ENCODE data around the gene ULBP2.
"Not testable (repeated sequence)": the region's sequence is repeated elsewhere in the genome, so short reads cannot be mapped to it uniquely, and the experiment has no call there.

ULBP2 gene

DNA sequence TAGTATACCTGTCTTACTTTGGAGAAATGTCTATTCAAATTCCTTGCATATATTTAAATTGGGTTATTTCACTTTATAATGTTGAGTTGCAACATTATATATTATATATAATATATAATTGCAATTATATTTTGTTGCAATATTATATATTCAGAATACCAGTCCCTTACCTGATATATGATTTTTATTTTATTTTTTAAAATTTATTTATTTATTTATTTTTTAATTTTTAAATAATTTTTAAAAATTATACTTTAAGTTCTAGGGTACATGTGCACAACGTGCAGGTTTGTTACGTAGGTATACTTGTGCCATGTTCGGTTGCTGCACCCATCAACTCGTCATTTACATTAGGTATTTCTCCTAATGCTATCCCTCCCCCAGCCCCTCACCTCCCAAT is 14.8 kb upstream of the ULBP2 start:
- not testable (repeated sequence) for DNase-seq

DNA sequence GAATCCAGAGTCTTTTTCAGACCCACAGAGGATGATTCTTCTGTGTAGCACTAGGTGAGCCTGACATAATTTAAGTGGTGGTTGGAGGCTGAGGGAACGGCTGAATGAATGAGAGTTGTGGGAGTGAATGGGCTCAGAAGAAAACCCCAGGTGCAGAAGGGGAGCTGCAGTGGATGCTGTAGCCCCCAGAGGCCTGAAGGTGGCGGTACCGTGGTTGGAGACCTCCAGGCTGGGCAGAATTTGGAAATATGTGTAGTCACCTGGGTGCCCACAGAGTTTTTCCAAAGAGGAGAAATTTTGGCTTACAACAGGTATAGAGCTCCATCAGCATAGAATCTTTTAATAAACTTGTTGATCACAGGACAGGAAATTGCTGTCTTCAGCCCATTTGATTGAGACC is 12.4 kb upstream of the ULBP2 start:
- no peak for DNase-seq

DNA sequence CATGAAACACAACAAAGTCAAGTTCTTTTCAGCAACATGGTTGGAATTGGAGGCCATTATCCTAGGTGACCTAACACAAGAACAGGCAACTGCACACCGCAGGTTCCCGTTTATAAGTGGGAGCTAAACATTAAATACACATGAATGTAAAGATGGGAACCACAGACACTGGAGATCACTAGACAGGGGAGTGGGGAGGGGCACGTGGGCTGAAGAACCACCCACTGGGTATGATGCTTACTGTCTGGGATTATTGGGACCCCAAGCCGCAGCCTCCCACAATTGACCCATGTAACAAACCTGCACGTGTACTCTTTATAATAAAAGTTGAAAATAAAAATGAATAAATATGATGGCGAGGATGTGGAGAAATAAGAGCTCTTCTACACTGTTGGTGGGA is 10.3 kb upstream of the ULBP2 start:
- no peak for DNase-seq

DNA sequence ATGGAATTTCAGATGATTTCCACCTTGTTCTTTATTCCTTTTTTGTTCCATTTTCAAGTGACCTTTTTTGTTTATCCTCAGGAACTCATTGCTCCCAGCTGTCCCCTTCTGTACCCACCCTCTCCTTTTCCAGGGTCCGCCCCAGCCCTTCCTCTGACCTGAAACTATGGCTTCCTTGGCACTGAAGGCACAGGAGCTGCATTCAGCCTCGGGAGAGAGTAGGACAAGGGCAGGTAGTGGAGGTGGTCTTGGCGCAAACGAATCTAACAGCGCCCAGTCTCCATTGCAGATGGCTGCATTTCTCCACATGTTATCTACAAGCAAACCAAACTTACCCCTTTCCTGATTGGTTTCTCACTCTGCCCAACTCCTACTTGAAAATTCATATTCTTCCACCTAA is 8.8 kb upstream of the ULBP2 start:
- no peak for DNase-seq

DNA sequence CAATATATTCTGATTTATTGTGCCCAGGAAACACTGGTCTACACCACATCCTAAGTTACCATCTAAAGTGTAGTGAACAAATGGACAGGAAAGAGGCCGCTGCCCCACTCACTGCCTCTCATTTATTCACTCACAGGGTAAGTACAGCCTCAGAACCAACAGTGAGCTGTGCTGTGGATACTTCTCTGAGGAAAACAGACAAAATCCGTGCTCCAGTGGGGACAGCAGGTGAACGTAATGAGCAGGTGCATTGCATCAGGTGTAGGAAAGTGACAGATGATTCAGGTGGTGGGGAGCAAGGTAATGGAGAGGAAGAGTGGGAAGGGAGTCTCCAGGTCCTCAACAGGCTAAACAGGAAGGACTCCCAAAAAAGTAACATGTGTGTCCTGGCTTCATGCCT is 8.4 kb upstream of the ULBP2 start:
- DNase-seq, result no peak

DNA sequence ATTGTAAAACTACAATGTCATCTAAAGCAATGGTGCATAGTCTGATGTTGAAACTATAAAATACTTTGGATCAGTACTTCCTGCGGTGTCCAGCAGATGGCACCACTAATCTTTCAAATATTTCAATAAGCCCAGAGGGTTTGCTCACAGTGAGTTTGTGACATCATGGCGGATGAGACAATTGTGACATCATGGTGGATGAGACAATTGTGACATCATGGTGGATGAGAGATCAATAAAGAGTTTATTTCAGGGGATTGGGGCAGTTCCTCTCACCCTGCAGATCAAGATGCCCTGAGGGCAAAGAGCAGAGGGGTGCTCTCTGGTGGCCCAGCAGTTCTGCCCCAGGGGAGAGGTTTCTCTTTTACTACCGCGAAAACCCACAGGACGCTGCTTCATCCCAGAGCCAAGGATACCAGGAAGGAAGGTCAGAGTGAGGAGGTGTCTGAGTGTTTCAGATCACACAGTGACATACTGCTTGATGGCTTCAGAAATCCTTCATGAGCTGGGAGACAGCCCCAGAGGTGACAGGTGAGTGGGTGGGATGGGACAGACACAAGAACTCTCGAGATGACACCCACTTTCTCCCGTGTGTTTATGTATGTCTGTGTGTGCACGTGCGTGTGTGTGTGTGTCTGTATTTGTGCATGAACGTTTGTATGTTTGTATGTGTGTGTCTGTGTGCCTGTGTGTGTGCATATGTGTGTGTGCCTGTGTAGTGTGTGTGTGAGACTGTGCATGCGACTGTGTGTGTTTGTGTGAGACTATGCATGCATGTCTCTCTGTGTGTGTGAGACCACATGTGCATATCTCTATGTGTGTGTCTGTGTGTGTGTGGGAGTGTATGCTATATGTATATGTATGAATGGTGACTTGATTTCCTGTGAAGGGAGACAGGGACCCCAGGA is 7.3 kb upstream of the ULBP2 start:
- peak; percentile 83 for DNase-seq

DNA sequence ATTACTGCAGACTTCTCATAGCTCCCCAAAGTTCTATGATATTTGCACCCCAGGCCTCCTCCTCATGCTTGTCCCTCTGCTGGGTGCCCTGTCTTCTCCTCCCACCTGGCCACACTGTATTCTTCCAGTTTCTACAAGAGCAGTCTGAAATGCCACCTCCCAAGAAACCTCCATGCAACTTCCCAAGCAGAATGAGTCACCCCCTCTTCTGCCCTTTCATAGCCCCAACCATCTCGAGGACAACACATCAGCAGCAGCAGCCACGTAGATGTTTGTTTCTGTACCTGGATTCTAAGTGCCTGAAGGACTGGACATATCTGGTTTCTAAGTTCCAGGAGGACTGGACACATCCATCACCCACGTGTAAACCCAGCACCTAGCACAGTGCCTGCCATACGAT is 6.6 kb upstream of the ULBP2 start:
- no peak for DNase-seq

DNA sequence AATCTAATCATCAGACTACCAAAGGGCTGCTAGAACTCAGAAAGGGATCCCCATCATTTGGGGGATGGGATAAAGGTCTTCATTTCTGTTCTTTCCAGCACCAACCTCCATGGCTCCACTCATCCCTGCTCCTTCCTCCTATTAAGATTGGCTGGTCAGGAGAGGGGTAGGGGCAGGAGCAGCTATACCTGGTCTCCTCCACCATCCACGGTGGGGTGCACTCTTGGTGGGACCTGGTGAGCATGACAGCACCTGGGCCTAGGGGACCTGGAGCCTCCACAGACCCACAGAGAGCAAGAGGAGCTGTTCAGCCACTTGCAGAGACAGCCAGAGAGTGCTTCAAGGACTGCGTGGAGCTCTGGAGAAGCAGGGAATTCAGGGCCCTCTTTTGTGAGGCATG is 6.1 kb upstream of the ULBP2 start:
- no peak for DNase-seq

DNA sequence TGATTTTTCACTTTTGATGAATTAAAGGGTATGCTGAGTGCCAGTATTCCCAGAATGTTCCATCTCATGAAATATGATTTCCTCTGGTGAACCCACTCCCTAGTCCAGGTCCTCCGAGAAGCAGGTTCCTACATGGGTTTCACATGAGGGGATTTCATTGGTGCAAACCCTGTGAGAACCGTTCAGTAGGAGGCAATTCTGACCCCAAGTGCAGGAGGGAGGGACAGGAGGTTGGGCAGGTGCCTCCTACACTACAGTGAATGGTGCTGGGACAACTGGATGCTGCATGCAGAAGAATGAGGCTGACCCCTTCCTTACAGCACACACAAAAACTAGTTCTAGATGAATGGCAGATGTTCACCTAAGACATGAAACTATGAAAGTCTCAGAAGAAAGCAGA is 5.1 kb upstream of the ULBP2 start:
- DNase-seq, result no peak

DNA sequence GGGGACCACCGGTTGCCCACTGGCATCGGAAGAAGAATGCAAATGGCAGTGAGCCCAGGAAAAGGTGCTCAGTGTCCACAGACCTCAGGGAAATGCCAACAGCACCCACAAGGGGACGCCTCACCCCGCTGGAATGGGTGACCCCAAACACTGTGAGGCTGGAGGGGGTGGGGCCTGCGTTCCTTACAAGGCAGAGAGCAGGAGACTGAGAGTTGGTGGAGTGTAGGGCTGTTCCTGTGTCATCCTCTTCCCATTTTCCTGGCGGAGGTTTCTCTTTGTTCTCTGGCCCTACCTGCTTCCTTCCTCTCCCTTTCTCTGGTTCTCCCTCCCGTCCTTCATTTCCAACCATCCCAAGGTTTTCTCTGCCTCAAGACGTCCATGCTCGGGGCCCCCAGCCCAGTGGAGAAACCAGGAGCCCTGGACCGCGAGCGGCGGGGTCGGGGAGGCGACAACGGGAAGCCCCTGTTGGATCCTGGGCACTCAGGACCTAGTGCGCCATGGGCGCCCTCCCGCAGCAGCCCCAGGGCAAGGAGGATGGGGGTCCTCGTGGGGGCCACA is 3.7 kb upstream of the ULBP2 start:
- not testable (repeated sequence) for DNase-seq

DNA sequence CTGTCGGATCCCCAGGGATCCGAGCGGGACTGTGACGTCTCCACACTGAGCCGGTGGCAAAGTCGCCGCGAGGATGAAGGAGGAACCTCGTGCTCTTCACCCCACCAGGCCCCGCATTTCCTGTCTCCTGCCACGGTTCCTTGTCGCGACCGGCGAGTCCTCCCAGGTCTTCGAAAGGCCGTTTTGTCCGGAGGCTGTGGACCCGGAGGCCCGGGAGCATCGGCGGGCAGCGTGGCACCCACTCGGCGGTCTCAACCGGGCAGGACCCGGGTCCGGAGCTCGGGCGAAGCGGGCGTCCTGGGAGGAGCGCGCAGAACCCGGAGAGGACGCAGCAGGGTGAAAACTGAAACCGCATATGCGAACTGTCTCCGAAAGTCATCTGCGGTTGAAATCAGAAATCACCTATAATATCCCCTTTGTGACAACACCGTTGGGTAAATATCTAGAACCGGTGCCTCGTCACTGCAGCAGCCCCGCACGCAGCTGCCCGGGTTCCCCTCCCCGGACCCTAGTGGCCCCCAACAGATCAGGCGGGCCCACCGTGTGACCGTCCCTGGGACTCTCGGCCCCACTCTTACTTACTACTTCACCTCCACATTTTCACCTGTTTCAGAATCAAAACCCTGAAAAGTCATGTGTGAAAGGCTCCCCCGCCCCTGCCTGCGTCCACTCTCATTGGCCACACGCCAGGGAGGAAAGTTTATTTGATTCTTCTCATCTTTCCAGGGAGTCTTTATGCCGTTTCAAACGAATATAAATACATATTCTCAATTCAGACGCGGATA is 3.1 kb upstream of the ULBP2 start:
- peak; percentile 82 for DNase-seq

DNA sequence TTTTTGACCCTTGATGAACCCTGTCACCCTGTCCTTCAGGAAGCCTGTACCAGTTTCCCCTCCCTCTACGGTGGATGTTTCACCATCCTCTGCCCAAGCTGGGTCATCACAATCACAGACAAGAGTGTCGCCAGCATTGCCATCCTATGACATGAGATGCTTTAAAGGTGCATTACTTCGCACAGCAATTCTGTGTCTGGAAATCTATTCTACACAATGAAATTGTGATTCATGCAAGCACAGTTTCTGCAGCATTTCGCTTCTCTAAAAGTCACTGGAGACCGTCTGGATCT is 2.5 kb upstream of the ULBP2 start:
- DNase-seq, result no peak

DNA sequence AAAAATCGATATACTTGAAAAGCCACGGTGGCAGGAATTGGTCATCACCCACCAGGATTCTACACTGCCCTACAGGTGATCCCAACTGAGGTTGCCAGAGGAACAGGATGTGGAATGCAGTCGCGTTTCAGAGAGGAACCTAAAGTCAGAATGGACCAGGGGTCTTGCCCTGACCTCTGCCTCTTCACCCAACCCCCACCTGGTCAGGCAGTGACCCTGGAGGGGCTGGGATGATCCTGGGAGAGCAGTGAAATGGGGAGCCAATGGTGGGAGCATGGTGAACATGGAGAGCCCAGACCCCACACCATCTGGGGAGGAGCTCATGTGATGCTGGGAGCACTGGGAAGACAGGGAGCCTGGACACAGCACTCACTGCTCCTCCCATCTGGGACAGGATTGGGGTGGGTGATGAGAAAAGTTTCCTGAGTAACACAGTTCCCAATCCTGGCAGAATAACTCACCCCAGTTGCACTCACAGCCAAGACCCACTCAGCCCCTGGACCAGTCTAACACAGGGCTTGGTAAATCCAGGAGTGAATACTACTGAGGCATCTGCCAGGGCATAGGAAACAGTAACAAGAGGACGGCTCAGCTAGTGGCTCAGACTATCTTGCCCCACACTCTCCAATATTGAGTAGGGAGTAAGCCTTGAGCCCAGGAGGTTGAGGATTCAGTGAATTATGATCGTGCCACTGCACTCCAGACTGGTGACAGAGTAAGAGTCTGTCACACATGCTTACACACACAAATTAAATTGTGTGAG is 1.7 kb upstream of the ULBP2 start:
- no peak for DNase-seq

DNA sequence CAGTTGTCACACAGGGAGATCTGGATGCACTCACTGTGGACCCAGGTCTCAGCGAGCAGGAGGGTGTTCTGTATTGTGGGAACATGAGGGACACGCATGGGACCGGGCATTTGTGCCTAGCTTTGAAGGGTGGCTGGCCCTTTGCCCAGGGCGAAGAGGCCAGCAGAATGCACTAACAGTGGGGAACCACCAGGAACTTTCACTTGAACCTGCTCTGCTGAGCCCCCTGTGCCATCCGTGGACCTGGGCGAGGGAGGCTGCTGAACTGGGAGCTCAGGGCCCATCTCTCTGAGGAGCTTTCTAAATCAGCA is 1.2 kb upstream of the ULBP2 start:
- no peak for DNase-seq

DNA sequence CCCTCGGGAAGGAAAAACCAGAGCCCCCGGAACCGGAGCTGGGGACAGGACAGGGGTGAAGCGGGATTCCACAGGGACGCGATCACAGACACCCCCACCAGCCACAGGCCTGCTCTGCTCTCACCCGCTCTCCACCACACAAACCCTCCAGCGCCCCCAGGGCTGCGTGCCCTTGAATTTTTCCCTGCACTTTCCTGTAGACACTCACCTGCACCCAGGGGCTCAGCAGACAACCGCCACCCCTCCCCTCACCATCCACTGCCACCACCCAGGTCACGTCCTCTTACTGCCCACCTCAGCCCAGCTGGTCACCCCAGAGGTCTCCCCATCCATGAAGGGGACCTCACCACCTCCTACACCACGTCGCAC is 631 bp downstream of the ULBP2 start:
- no peak for DNase-seq

DNA sequence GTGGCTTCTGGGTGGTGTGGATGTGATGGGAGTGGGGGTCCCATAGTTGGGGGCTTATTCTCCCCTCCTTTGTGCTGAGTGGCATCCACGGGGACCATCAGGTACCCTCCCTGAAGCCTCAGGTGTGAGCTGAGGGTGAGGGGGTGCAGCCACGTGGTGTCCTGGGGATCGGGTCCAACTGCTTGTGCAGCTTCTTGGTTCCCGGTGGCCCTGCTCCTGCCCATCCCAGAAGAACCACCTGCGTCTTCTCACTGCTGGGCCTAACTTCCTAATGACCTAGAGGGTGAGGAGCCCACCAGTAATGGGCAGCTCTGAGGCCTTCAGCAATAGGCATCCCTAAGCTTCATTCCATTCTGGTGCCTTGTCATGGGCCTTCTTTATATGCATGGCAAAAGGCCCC is 1.5 kb downstream of the ULBP2 start:
- DNase-seq, result not testable (repeated sequence)

DNA sequence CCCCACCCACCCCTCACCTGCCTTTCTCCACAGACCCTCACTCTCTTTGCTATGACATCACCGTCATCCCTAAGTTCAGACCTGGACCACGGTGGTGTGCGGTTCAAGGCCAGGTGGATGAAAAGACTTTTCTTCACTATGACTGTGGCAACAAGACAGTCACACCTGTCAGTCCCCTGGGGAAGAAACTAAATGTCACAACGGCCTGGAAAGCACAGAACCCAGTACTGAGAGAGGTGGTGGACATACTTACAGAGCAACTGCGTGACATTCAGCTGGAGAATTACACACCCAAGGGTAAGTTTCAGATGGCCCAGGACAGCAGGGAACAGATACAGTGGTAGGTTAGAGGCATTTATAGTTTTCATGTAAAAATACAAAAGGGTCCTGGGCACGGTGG is 3.5 kb downstream of the ULBP2 start:
- not testable (repeated sequence) for DNase-seq

DNA sequence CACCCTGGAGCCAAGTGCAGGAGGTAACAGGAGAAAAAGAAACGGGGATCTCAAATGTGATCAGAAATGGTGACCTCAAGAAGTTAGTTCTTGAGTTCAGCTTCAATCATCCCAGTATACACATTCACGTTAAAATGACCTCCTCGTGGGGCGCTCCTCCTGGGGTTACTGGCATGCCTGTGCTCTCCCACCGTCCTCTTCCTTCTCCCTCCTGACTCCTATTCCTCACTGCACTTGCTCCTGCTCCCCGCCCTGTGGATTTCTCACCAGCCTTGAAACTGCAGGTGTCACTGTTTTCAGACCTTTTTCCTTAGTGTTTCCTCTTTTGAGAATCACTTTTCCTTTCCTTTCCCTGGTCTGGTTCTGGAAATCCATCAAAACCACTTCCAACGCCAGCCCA is 4.8 kb downstream of the ULBP2 start:
- DNase-seq, result not testable (repeated sequence)

DNA sequence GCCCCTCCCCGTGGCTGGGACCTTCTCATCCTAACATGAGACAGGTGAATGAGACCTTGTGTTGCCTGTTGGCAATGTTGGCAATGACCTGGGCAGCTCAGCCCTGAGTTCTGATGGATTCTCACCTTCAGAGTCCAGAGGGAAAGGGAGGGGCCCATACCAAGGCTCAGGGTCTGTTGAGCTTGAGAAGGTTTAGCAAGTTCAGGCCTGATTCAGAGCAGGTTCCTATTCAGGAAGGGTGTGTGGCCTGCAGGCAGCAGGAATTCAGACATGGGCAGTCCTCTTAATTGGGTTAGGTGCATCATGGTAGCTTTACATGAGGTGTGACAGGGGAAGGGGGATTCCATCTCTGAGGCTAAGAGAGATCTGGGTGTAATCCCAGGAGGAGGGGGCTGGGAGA is 5.7 kb downstream of the ULBP2 start:
- DNase-seq, result not testable (repeated sequence)

DNA sequence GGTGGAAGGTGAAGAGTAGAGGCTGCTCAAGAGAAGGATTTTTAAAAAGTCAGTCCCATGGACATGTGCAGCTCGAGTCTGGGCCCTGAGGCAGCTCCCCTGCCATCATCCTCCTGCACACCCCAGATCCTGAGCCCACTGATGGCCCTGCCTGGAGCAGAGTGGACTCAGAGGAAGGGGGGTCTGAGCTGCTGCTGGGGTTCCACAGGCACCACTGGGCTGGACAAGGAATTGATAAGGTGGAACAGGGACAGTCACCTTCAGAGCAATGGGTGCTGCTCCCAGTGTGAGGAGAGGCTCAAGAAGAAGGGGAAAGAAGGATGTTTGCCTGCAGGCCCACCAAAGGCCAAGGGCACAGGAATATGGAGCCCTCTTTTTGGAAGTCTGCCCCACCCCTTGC is 6.2 kb downstream of the ULBP2 start:
- DNase-seq, result no peak

DNA sequence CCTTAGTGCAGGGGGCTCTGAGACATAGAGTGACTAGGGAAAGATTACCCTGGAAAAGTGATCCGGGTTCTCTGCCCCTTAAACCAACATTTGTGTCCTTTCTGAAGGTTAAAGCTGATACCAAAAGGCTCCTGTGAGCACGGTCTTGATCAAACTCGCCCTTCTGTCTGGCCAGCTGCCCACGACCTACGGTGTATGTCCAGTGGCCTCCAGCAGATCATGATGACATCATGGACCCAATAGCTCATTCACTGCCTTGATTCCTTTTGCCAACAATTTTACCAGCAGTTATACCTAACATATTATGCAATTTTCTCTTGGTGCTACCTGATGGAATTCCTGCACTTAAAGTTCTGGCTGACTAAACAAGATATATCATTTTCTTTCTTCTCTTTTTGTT is 6.8 kb downstream of the ULBP2 start:
- no peak for DNase-seq

DNA sequence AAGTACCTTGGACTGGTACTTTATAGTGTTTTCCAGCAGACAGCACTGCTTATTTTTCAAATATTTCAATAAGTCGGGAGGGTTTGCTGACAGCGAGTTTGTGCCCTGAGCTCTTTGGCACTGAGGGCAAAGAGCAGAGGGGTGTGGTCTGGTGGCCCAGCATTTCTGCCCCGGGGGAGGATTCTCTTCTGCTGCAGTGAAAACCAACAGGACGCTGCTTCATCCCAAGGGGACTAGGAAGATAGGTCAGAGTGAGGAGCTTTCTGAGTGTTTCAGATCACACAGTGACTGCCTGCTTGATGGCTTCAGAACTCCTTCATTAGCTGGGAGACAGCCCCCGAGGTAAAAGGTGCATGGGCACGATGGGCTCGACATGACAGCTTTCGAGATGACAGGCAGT is 8.6 kb downstream of the ULBP2 start:
- no peak for DNase-seq

DNA sequence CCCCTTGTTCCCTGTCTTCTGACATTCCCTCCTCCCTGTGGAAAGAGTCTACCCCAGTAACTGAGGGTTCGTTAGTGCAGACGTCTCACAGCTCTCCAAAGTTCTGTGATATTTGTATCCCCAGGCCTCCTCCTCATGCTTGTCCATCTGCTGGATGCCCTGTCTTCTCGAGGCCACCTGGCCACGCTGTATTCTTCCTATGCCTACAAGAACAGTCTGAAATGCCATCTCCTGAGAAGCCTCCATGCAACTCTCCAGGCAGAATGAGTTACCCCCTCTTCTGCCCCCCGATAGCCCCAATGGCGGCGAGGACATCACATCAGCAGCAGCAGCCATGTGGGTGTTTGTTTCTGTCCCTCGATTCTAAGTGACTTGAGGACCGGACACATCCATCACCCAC is 9.3 kb downstream of the ULBP2 start:
- DNase-seq, result no peak

DNA sequence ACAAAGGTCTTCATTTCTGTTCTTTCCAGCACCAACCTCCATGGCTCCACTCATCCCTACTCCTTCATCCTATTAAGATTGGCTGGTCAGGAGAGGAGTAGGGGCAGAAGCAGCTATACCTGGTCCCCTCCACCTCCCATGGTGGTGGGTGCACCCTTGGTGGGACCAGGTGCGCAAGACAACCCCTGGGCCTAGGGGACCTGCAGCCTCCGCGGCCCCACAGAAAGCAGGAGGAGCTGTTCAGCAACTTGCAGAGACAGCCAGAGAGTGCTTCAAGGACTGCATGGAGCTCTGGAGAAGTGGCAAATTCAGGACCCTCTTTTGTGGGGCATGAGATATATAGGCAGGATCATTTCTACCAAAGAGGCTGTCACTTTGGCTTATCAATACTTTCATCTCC is 9.8 kb downstream of the ULBP2 start:
- DNase-seq, result no peak

All from CD4-positive, alpha-beta T cell treated with Interleukin-21 for 1 hour (primary cell).